ENCODE results near the gene SYNE4.

DNA sequence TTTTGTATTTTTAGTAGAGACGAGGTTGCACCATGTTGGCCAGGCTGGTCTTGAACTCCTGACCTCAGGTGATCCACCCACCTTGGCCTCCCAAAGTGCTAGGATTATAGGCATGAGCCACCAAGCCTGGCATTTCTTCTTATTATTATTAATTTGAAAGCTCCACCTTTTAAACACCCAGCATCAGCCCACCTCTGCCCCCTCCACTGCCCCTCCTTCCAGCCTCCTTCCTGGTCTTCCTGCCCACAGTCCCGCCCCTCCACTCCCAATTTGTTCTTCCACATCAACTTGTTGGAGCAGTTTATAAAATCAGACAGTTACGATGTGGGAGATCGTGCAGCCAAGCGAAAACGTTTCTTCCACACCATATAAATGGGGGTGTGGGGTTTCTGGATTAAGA lies 31.9 kb upstream of the SYNE4 start:
- TF ChIP-seq, protein P1, sequence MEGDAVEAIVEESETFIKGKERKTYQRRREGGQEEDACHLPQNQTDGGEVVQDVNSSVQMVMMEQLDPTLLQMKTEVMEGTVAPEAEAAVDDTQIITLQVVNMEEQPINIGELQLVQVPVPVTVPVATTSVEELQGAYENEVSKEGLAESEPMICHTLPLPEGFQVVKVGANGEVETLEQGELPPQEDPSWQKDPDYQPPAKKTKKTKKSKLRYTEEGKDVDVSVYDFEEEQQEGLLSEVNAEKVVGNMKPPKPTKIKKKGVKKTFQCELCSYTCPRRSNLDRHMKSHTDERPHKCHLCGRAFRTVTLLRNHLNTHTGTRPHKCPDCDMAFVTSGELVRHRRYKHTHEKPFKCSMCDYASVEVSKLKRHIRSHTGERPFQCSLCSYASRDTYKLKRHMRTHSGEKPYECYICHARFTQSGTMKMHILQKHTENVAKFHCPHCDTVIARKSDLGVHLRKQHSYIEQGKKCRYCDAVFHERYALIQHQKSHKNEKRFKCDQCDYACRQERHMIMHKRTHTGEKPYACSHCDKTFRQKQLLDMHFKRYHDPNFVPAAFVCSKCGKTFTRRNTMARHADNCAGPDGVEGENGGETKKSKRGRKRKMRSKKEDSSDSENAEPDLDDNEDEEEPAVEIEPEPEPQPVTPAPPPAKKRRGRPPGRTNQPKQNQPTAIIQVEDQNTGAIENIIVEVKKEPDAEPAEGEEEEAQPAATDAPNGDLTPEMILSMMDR (IDR thresholded peaks at IDR 0.05; ENCODE audit: poor library complexity, severe bottlenecking): no peak
- TF ChIP-seq TAF1 (IDR thresholded peaks at IDR 0.05; ENCODE audit: low read depth) (no peak), SMC3 (conservative IDR thresholded peaks at IDR 0.05; ENCODE audit: poor library complexity) (no peak), EZH2 (IDR thresholded peaks at IDR 0.05; ENCODE audit: borderline replicate concordance, insufficient read depth, low read length, poor library complexity, severe bottlenecking) (no peak), POLR2AphosphoS5 (IDR thresholded peaks at IDR 0.05) (no peak), RAD21 (conservative IDR thresholded peaks at IDR 0.05) (no peak), EP300 (conservative IDR thresholded peaks at IDR 0.05; ENCODE audit: poor library complexity, severe bottlenecking) (no peak)
- TF ChIP-seq, protein P2, sequence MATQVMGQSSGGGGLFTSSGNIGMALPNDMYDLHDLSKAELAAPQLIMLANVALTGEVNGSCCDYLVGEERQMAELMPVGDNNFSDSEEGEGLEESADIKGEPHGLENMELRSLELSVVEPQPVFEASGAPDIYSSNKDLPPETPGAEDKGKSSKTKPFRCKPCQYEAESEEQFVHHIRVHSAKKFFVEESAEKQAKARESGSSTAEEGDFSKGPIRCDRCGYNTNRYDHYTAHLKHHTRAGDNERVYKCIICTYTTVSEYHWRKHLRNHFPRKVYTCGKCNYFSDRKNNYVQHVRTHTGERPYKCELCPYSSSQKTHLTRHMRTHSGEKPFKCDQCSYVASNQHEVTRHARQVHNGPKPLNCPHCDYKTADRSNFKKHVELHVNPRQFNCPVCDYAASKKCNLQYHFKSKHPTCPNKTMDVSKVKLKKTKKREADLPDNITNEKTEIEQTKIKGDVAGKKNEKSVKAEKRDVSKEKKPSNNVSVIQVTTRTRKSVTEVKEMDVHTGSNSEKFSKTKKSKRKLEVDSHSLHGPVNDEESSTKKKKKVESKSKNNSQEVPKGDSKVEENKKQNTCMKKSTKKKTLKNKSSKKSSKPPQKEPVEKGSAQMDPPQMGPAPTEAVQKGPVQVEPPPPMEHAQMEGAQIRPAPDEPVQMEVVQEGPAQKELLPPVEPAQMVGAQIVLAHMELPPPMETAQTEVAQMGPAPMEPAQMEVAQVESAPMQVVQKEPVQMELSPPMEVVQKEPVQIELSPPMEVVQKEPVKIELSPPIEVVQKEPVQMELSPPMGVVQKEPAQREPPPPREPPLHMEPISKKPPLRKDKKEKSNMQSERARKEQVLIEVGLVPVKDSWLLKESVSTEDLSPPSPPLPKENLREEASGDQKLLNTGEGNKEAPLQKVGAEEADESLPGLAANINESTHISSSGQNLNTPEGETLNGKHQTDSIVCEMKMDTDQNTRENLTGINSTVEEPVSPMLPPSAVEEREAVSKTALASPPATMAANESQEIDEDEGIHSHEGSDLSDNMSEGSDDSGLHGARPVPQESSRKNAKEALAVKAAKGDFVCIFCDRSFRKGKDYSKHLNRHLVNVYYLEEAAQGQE (IDR thresholded peaks at IDR 0.05; ENCODE audit: borderline replicate concordance): no peak

Measured in neural cell (in vitro differentiated cells).